GM04503 (cell line): ENCODE data around the gene MAPK6.

Experiments
- DNase-seq: peaks from one replicate; pipeline ENCODE4 v3.0.0-alpha.2; 2012; ENCODE audit warnings: low read depth

Gene MAPK6

GRCh38 chr15:52010633-52011595, 8.1 kb upstream of the MAPK6 start:
- no peak for DNase-seq

- DNase-seq = no peak
Observed at GRCh38 chr15:52011711-52012144, 7.3 kb upstream of the MAPK6 start.

- no peak for DNase-seq
Observed at GRCh38 chr15:52012210-52012609, 6.8 kb upstream of the MAPK6 start.

GRCh38 chr15:52013151-52013791, 5.7 kb upstream of the MAPK6 start:
- DNase-seq = no peak

GRCh38 chr15:52014616-52015015, 4.4 kb upstream of the MAPK6 start:
- DNase-seq = no peak

GRCh38 chr15:52016316-52016715, 2.7 kb upstream of the MAPK6 start:
- no peak for DNase-seq

- DNase-seq = no peak
Observed at GRCh38 chr15:52018244-52018643, 775 bp upstream of the MAPK6 start.

GRCh38 chr15:52019394-52020220, 588 bp downstream of the MAPK6 start:
- DNase-seq = no peak

- DNase-seq = no peak
Observed at GRCh38 chr15:52020221-52021085, 1.4 kb downstream of the MAPK6 start.

- no peak for DNase-seq
Observed at GRCh38 chr15:52021128-52021671, 2.2 kb downstream of the MAPK6 start.

GRCh38 chr15:52021892-52022540, 3.0 kb downstream of the MAPK6 start:
- no peak for DNase-seq

- DNase-seq = no peak
Observed at GRCh38 chr15:52023169-52023922, 4.3 kb downstream of the MAPK6 start.

- DNase-seq = no peak
Observed at GRCh38 chr15:52028431-52029093, 9.5 kb downstream of the MAPK6 start.

GRCh38 chr15:52030010-52030409, 11.0 kb downstream of the MAPK6 start:
- DNase-seq = no peak

GRCh38 chr15:52031556-52031955, 12.5 kb downstream of the MAPK6 start:
- no peak for DNase-seq

- DNase-seq = no peak
Observed at GRCh38 chr15:52037889-52038505, 19.0 kb downstream of the MAPK6 start.

- DNase-seq = no peak
Observed at GRCh38 chr15:52039925-52040781, 21.1 kb downstream of the MAPK6 start.
